ENCODE measurements around the gene ZNF648.
A peak's percentile ranks its signal among the peaks of the same experiment; 100 is the strongest.

DNA sequence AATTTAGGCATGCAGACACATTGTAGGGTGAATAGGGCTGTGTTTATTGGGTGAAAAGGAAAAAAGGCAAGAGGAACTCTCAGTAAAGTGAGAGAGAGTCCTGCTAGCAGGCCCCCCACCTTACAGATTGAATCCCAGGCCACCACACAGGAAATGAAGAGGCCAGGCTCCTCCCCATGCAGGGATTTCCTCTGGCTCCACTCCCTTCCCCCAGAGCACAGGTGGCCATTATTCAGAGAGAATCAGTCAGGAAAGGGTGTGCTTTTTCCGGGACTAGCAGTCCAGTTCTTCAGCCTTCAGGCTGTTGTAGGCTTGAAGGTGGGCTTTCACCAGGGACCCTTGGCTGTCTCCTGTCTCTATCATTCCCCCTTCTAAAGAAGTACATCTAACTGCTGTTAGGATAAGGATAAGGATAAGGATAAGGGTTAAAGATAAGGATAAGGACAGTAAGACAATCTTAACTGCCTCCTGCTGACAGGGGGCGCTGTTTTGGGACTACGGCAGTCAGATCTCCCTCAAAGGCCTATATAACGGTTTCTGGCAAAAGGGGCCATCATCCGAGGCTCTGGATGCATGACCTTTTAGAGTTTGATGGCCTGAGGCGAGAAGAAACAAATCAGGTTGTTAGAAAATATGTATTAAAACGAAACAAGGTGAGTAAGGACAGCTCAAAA lies 26.3 kb downstream of the ZNF648 start:
- TF ChIP-seq, protein P1, sequence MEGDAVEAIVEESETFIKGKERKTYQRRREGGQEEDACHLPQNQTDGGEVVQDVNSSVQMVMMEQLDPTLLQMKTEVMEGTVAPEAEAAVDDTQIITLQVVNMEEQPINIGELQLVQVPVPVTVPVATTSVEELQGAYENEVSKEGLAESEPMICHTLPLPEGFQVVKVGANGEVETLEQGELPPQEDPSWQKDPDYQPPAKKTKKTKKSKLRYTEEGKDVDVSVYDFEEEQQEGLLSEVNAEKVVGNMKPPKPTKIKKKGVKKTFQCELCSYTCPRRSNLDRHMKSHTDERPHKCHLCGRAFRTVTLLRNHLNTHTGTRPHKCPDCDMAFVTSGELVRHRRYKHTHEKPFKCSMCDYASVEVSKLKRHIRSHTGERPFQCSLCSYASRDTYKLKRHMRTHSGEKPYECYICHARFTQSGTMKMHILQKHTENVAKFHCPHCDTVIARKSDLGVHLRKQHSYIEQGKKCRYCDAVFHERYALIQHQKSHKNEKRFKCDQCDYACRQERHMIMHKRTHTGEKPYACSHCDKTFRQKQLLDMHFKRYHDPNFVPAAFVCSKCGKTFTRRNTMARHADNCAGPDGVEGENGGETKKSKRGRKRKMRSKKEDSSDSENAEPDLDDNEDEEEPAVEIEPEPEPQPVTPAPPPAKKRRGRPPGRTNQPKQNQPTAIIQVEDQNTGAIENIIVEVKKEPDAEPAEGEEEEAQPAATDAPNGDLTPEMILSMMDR (IDR thresholded peaks at IDR 0.05) = 0 out of 3 replicates have a peak, but pooled peaks have one; percentile 11
- TF ChIP-seq CHD2 (IDR thresholded peaks at IDR 0.05; ENCODE audit: low read length, partially characterized antibody) (no peak), POLR2A (IDR thresholded peaks at IDR 0.05; ENCODE audit: low read length) (no peak), JUN (IDR thresholded peaks at IDR 0.05) (no peak), ZC3H11A (IDR thresholded peaks at IDR 0.05) (no peak), KDM1A (IDR thresholded peaks at IDR 0.05; ENCODE audit: low read depth) (no peak), TP53 (CRISPR knock-in tag; IDR thresholded peaks at IDR 0.05) (no peak), RARB (CRISPR knock-in tag; IDR thresholded peaks at IDR 0.05) (no peak), CEBPB (IDR thresholded peaks at IDR 0.05) (no peak), HOXB5 (CRISPR knock-in tag; IDR thresholded peaks at IDR 0.05) (no peak), EP300 (IDR thresholded peaks at IDR 0.05) (no peak)
